NB4 (cell line): Measurements from ENCODE around the gene SEPTIN12.

ENCODE experiments used
- DNase-seq: peaks from one replicate; pipeline ENCODE4 v3.0.0; 2010; ENCODE audit warnings: low read depth
- H3K4me3 ChIP-seq: one replicate; pipeline ENCODE4 v1.5.1; 2011; ENCODE audit warnings: mild to moderate bottlenecking, low read depth, low read length, moderate library complexity
- CTCF ChIP-seq: IDR thresholded peaks from one replicate; pipeline ENCODE4 v1.5.1; 2012; ENCODE audit warnings: low read depth, low read length
- MYC ChIP-seq: IDR thresholded peaks from 2 replicates; pipeline ENCODE4 v1.6.1; 2011; ENCODE audit warnings: low read depth, low read length
- POLR2A ChIP-seq: IDR thresholded peaks from 2 replicates; pipeline ENCODE4 v1.6.1; 2011; ENCODE audit warnings: mild to moderate bottlenecking; ENCODE audit not compliant: insufficient read length; ENCODE audit errors: extremely low read depth
- TF ChIP-seq, protein P1 (sequence below): IDR thresholded peaks from 2 replicates; pipeline ENCODE4 v1.6.1; 2011; ENCODE audit warnings: low read depth, low read length

Gene SEPTIN12

GRCh38 chr16:4830408-4830807 lies 42.3 kb upstream of the SEPTIN12 start:
- TF ChIP-seq, protein P1, sequence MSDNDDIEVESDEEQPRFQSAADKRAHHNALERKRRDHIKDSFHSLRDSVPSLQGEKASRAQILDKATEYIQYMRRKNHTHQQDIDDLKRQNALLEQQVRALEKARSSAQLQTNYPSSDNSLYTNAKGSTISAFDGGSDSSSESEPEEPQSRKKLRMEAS: no peak
- TF ChIP-seq MYC (no peak), POLR2A (no peak)
- no peak overlapping the region for H3K4me3 ChIP-seq
- DNase-seq: no peak

DNA sequence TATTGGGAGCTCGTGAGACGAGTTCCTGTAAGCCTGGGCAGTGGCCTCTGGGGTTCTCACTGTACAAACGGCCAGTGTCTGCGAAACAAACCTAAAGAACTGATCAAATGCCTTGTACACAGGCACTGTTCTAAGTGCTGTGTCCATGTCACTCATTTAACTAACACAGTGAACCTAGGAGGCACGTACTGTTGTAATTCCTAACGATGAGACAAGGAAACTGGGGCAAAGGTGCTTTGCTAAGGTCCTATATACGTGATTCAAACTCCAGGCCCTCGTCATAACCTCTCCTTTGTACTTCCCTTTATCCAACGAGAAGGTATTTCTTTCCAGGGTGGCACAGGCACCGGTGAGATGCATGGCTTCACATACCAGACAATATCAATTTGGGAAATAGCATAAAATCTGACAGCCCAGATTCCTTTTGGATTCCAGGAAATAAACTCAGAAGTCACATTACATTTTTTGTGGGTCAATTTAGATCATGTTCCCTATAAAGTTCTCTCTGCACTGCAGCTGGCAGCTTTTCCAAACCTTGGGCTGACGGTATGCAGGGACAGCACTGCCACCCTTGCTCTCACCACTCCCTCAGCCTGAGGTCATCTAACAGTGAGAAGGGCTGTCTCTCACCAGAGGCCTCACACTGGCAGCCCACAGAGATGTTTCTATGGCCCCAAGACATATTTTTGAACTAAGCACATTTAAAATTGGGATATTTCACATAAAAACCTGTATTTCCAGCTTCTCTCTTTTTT lies 40.6 kb upstream of the SEPTIN12 start:
- no peak overlapping the region for H3K4me3 ChIP-seq
- TF ChIP-seq CTCF (no peak), POLR2A (no peak)
- no peak for DNase-seq

DNA sequence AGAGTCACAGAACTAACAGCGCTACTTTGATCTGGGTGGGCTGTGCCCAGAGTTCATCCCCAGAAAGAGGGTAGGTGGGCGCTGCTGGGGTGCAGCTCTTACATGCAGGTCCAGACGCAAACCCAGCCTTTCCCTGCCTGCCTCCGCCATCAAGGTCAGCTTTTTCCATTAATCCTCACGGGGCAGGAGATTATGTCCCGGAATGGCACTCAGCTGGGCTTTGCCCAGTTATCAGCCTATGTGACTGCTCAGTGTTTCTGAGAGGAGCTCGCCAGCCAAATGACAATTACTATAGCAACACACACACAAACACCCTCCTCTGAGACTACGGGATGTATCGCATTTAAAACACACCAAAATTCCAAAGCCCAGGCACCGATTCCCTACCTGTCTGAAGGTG lies 38.8 kb upstream of the SEPTIN12 start:
- no peak for DNase-seq
- H3K4me3 ChIP-seq: no peak overlapping the region
- no peak for TF ChIP-seq CTCF
- TF ChIP-seq, protein P1: no peak
- no peak for TF ChIP-seq POLR2A
- no peak for TF ChIP-seq MYC

DNA sequence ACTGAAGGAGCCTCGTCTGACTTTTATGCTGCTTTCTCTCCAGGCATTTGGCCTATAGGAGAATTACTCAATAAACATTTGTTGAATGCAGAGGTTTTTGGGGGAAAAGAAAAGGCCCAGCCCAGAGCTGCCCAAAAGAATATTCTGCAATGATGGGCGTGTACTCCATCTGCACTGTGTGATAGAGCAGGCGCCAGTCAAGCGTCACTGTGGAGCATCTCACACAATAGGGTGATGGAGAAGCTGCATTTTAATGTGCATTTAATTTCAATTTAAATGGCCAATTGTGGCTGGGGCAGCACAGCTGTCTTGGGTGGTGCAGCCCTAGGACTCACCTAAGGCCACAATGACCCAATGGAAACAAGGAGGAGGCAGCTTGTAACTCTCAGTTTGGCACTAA lies 38.4 kb upstream of the SEPTIN12 start:
- DNase-seq: no peak
- H3K4me3 ChIP-seq: no peak overlapping the region
- no peak for TF ChIP-seq MYC
- no peak for TF ChIP-seq POLR2A
- TF ChIP-seq, protein P1: no peak
- TF ChIP-seq CTCF: no peak

- H3K4me3 ChIP-seq: no peak overlapping the region
- DNase-seq: no peak
- TF ChIP-seq POLR2A: no peak
- TF ChIP-seq MYC: no peak
- TF ChIP-seq, protein P1: no peak
- no peak for TF ChIP-seq CTCF
Observed at GRCh38 chr16:4825196-4825595, 37.1 kb upstream of the SEPTIN12 start.

- TF ChIP-seq CTCF (no peak), MYC (no peak), POLR2A (no peak)
- TF ChIP-seq, protein P1: no peak
- no peak for DNase-seq
- no peak overlapping the region for H3K4me3 ChIP-seq
Observed at GRCh38 chr16:4820652-4821051, 32.5 kb upstream of the SEPTIN12 start.
